ENCODE measurements around the gene NFKBIB.

NFKBIB gene

GRCh38 chr19:38905620-38906019, 5.9 kb downstream of the NFKBIB start:
- no peak for DNase-seq

- no peak for DNase-seq
Observed at GRCh38 chr19:38907227-38907626, 7.5 kb downstream of the NFKBIB start.

GRCh38 chr19:38907670-38908069, 7.9 kb downstream of the NFKBIB start:
- DNase-seq, result no peak

- DNase-seq, result no peak
Observed at GRCh38 chr19:38908911-38909310, 9.1 kb downstream of the NFKBIB start.

GRCh38 chr19:38910488-38910887, 10.7 kb downstream of the NFKBIB start:
- no peak for DNase-seq

GRCh38 chr19:38911388-38912001, 11.7 kb downstream of the NFKBIB start:
- DNase-seq, result no peak

GRCh38 chr19:38912600-38913514, 13.1 kb downstream of the NFKBIB start:
- DNase-seq, result no peak

GRCh38 chr19:38913958-38914357, 14.2 kb downstream of the NFKBIB start:
- DNase-seq, result no peak

GRCh38 chr19:38915329-38916321, 15.9 kb downstream of the NFKBIB start:
- no peak for DNase-seq

GRCh38 chr19:38917516-38917915, 17.7 kb downstream of the NFKBIB start:
- no peak for DNase-seq

- DNase-seq, result no peak
Observed at GRCh38 chr19:38917921-38918491, 18.2 kb downstream of the NFKBIB start.

GRCh38 chr19:38918526-38918925, 18.8 kb downstream of the NFKBIB start:
- no peak for DNase-seq

GRCh38 chr19:38919837-38920601, 20.2 kb downstream of the NFKBIB start:
- DNase-seq, result no peak

GRCh38 chr19:38920602-38921419, 21.0 kb downstream of the NFKBIB start:
- DNase-seq, result no peak

- no peak for DNase-seq
Observed at GRCh38 chr19:38921420-38922274, 21.9 kb downstream of the NFKBIB start.

GRCh38 chr19:38922482-38922881, 22.7 kb downstream of the NFKBIB start:
- DNase-seq, result no peak

GRCh38 chr19:38924388-38924787, 24.6 kb downstream of the NFKBIB start:
- DNase-seq, result no peak

GRCh38 chr19:38928391-38929001, 28.7 kb downstream of the NFKBIB start:
- no peak for DNase-seq
